Tibial nerve (tissue), 4 donors: ENCODE data around the gene ENOSF1. TPM values are rescaled to one million over a fixed set of nuclear protein-coding genes. Genes with fewer than 3 reads are reported as not detected.

ENCODE experiments used
- DNase-seq, 2 donors: peaks; one replicate each; pipeline ENCODE4 v3.0.0-alpha.2; 2019; ENCODE audit warnings: low spot score in 2 of 2
- H3K27ac ChIP-seq, 4 donors: fragments of 200-600 bp; sonication (generic) in 3 of 4; one replicate each; pipeline ENCODE4 v1.5.1; 2017 to 2019; ENCODE audit warnings: mild to moderate bottlenecking in 1 of 4
- H3K27me3 ChIP-seq, 2 donors: fragments of 200-600 bp; sonication (generic) in 1 of 2; one replicate each; pipeline versions ENCODE4 v1.5.1 to v1.6.0; 2017 to 2019
- H3K36me3 ChIP-seq, 3 donors: fragments of 200-600 bp; sonication (generic); one replicate each; pipeline ENCODE4 v1.5.1; 2018 to 2019
- H3K4me1 ChIP-seq, 4 donors: fragments of 200-600 bp; sonication (generic) in 3 of 4; one replicate each; pipeline ENCODE4 v1.5.1; 2017 to 2019
- H3K4me3 ChIP-seq, 4 donors: fragments of 200-600 bp; sonication (generic) in 3 of 4; one replicate each; pipeline ENCODE4 v1.5.1; 2017 to 2019; ENCODE audit warnings: mild to moderate bottlenecking in 1 of 4, moderate library complexity in 1 of 4
- H3K9me3 ChIP-seq, 4 donors: fragments of 200-600 bp; sonication (generic) in 3 of 4; one replicate each; pipeline ENCODE4 v1.5.1; 2017 to 2019
- EP300 ChIP-seq, 2 donors: sonication (generic); formaldehyde crosslinking; IDR thresholded peaks; one replicate each; pipeline ENCODE4 v1.6.1; 2017; ENCODE audit warnings: antibody characterized with exemption in 2 of 2, mild to moderate bottlenecking in 1 of 2
- POLR2A ChIP-seq, 2 donors: fragments of 450-650 bp; IDR thresholded peaks; one replicate each; pipeline ENCODE4 v1.6.1; 2017; ENCODE audit warnings: antibody characterized with exemption in 2 of 2, mild to moderate bottlenecking in 2 of 2, moderate library complexity in 2 of 2
- WGBS, 2 donors: methylation state at CpG; one replicate each; pipeline ENCODE4 v1.1.5; 2018; 5-methylcytosine and 5-hydroxymethylcytosine counted together
- total RNA-seq, 4 donors: library from RNA; depleted of rRNA; stranded (reverse); fragments of >200 nt; gene quantifications; one replicate each; pipeline ENCODE4 v1.1.0, GENCODE V29; 2016
- TF ChIP-seq, protein P1 (sequence below), 5 experiments: fragments of 200-600 bp in 3 of 5; fragments of 450-650 bp in 2 of 5; sonication (generic) in 3 of 5; IDR thresholded peaks; one replicate each; pipeline ENCODE4 v1.5.1; 2016 to 2019; ENCODE audit warnings: antibody characterized with exemption in 5 of 5, mild to moderate bottlenecking in 3 of 5, moderate library complexity in 2 of 5

Gene ENOSF1
- total RNA-seq, 4 donors from 2014 or later: 37.0 to 86.9 (median 47.3) TPM

DNA sequence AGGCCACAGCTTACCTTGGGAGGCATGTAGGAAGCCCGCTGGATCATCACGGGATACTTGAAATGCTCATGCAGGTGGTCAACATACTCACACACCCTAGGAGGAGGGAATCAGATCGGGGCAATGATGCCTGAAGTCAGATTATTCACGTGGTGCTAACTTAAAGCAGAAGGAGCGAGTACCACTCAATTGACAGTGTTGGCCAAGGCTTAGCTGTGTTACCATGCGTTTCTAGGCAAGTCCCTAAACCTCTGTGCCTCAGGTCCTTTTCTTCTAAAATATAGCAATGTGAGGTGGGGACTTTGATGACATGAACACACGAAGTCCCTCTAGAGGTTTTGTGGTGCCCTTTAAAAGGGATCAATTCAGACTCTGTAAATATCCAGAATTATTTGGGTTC is 37.1 kb downstream of the ENOSF1 start:
- no peak for DNase-seq
- WGBS, 2 donors: 94 to 95% methylated on average over 7 of the region's 7 CpGs
- Histone ChIP-seq H3K27ac (no peak overlapping the region), H3K4me1 (no peaks in the 10 kb centered on the region), H3K4me3 (no peak overlapping the region), H3K27me3 (no peaks in the 10 kb centered on the region), H3K36me3 (peaks cover 0 to 88% (median 3%) of the 10 kb centered on the region in 3 donors), H3K9me3 (no peaks in the 10 kb centered on the region)
- no peak for TF ChIP-seq EP300 (IDR thresholded peaks at IDR 0.05)
- TF ChIP-seq POLR2A (IDR thresholded peaks at IDR 0.05): no peak
- TF ChIP-seq, protein P1, sequence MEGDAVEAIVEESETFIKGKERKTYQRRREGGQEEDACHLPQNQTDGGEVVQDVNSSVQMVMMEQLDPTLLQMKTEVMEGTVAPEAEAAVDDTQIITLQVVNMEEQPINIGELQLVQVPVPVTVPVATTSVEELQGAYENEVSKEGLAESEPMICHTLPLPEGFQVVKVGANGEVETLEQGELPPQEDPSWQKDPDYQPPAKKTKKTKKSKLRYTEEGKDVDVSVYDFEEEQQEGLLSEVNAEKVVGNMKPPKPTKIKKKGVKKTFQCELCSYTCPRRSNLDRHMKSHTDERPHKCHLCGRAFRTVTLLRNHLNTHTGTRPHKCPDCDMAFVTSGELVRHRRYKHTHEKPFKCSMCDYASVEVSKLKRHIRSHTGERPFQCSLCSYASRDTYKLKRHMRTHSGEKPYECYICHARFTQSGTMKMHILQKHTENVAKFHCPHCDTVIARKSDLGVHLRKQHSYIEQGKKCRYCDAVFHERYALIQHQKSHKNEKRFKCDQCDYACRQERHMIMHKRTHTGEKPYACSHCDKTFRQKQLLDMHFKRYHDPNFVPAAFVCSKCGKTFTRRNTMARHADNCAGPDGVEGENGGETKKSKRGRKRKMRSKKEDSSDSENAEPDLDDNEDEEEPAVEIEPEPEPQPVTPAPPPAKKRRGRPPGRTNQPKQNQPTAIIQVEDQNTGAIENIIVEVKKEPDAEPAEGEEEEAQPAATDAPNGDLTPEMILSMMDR (IDR thresholded peaks at IDR 0.05): no peak

DNA sequence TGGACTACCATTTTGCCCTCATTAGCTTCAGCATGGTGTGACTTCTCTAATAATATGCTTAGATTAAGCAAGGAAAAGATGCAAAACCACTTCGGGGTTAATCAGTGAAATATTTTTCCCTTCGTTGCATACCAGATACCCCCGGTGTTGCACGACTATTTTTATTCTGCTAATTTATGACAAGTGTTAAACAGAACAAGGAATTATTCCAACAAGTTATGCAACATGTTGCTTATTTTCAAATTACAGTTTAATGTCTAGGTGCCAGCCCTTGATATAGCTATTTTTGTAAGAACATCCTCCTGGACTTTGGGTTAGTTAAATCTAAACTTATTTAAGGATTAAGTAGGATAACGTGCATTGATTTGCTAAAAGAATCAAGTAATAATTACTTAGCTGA is 38.7 kb downstream of the ENOSF1 start:
- Histone ChIP-seq H3K27me3 (no peaks in the 10 kb centered on the region), H3K4me1 (no peaks in the 10 kb centered on the region), H3K36me3 (peaks cover 0 to 84% (median 3%) of the 10 kb centered on the region in 3 donors), H3K9me3 (no peaks in the 10 kb centered on the region), H3K27ac (no peak overlapping the region), H3K4me3 (no peak overlapping the region)
- no peak for DNase-seq
- WGBS, 2 donors: 57 to 58% methylated on average over 5 of the region's 5 CpGs
- TF ChIP-seq POLR2A (IDR thresholded peaks at IDR 0.05) (no peak), EP300 (IDR thresholded peaks at IDR 0.05) (no peak)
- TF ChIP-seq, protein P1 (IDR thresholded peaks at IDR 0.05): no peak

DNA sequence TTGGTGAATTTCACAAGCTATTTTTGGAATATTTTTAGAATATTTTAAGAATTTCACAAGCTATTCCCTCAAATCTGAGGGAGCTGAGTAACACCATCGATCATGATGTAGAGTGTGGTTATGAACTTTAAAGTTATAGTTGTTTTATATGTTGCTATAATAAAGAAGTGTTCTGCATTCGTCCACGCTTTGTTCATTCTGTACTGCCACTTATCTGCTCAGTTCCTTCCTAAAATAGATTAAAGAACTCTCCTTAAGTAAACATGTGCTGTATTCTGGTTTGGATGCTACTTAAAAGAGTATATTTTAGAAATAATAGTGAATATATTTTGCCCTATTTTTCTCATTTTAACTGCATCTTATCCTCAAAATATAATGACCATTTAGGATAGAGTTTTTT is 39.1 kb downstream of the ENOSF1 start:
- Histone ChIP-seq H3K4me3 (no peak overlapping the region), H3K36me3 (peaks cover 0 to 79% (median 3%) of the 10 kb centered on the region in 3 donors), H3K27ac (no peak overlapping the region), H3K4me1 (no peaks in the 10 kb centered on the region), H3K27me3 (no peaks in the 10 kb centered on the region), H3K9me3 (no peaks in the 10 kb centered on the region)
- 91 to 93% methylated on average over 3 of the region's 3 CpGs for WGBS, 2 donors
- TF ChIP-seq, protein P1 (IDR thresholded peaks at IDR 0.05): no peak
- TF ChIP-seq EP300 (IDR thresholded peaks at IDR 0.05) (no peak), POLR2A (IDR thresholded peaks at IDR 0.05) (no peak)
- no peak for DNase-seq

GRCh38 chr18:671405-671804 is 41.0 kb downstream of the ENOSF1 start:
- WGBS, 2 donors: 94 to 96% methylated on average over 1 of the region's 1 CpG
- Histone ChIP-seq H3K27me3 (no peaks in the 10 kb centered on the region), H3K4me3 (no peak overlapping the region), H3K27ac (no peak overlapping the region), H3K9me3 (no peaks in the 10 kb centered on the region), H3K4me1 (no peaks in the 10 kb centered on the region), H3K36me3 (peaks cover 0 to 68% (median 3%) of the 10 kb centered on the region in 3 donors)
- no peak for DNase-seq
- TF ChIP-seq EP300 (IDR thresholded peaks at IDR 0.05) (no peak), POLR2A (IDR thresholded peaks at IDR 0.05) (no peak)
- TF ChIP-seq, protein P1 (IDR thresholded peaks at IDR 0.05): no peak

- no peaks in the 10 kb centered on the region for H3K4me1 ChIP-seq
- H3K36me3 ChIP-seq: peaks cover 0 to 59% (median 3%) of the 10 kb centered on the region in 3 donors
- H3K4me3 ChIP-seq: no peak overlapping the region
- no peak for DNase-seq
- H3K27ac ChIP-seq: no peak overlapping the region
- no peaks in the 10 kb centered on the region for H3K27me3 ChIP-seq
- WGBS, 2 donors: 95 to 97% methylated on average over 11 of the region's 11 CpGs
- TF ChIP-seq POLR2A (IDR thresholded peaks at IDR 0.05) (no peak), EP300 (IDR thresholded peaks at IDR 0.05) (no peak)
- TF ChIP-seq, protein P1 (IDR thresholded peaks at IDR 0.05): no peak
- no peaks in the 10 kb centered on the region for H3K9me3 ChIP-seq
Measured at GRCh38 chr18:670522-670921, 41.9 kb downstream of the ENOSF1 start.
